Glutamatergic neuron (in vitro differentiated cells): ENCODE results near the gene RGS6. TPM values are rescaled to one million over a fixed set of nuclear protein-coding genes. Genes with fewer than 3 reads are reported as not detected.

Source experiments
- DNase-seq: peaks from one replicate; pipeline ENCODE4 v3.0.0; 2022
- H3K27ac Mint-ChIP-seq: one replicate; pipeline ENCODE4 v1.8.0; 2020; ENCODE audit warnings: mild to moderate bottlenecking, mixed read lengths, inconsistent platforms; ENCODE audit not compliant: unreplicated experiment
- H3K27me3 Mint-ChIP-seq: one replicate; pipeline ENCODE4 v1.8.0; 2020; ENCODE audit warnings: mild to moderate bottlenecking, moderate library complexity, mixed read lengths, inconsistent platforms; ENCODE audit not compliant: unreplicated experiment
- H3K36me3 Mint-ChIP-seq: one replicate; pipeline ENCODE4 v1.8.0; 2020; ENCODE audit warnings: mild to moderate bottlenecking, mixed read lengths, inconsistent platforms; ENCODE audit not compliant: unreplicated experiment
- H3K4me1 Mint-ChIP-seq: one replicate; pipeline ENCODE4 v1.8.0; 2020; ENCODE audit warnings: mild to moderate bottlenecking, low read depth, mixed read lengths, inconsistent platforms; ENCODE audit not compliant: unreplicated experiment
- H3K4me3 Mint-ChIP-seq: one replicate; pipeline ENCODE4 v1.8.0; 2020; ENCODE audit warnings: mild to moderate bottlenecking, mixed read lengths, inconsistent platforms; ENCODE audit not compliant: unreplicated experiment
- H3K9me3 Mint-ChIP-seq: one replicate; pipeline ENCODE4 v1.8.0; 2020; ENCODE audit warnings: mild to moderate bottlenecking, moderate library complexity, mixed read lengths, inconsistent platforms; ENCODE audit not compliant: unreplicated experiment
- CTCF ChIP-seq: fragments of 200-600 bp; sonication (generic); IDR thresholded peaks from one replicate; pipeline ENCODE4 v1.5.0; 2021; ENCODE audit not compliant: partially characterized antibody, unreplicated experiment
- total RNA-seq: library from RNA; stranded (reverse); fragmentation: NEBNext Ultra II Directional; extraction: Animal tissue kit (Norgen Biotek cat#: 25700); gene quantifications from one replicate; pipeline ENCODE4 v1.2.1, GENCODE V29; 2021; ENCODE audit not compliant: unreplicated experiment

Gene RGS6
- total RNA-seq, 1 donor from 2014 or later = 1.2 TPM

- H3K9me3 Mint-ChIP-seq = peaks cover 2% of the 10 kb centered on the region
- TF ChIP-seq CTCF = no peak
- no peak overlapping the region for H3K4me3 Mint-ChIP-seq
- H3K27ac Mint-ChIP-seq = no peak overlapping the region
- DNase-seq = no peak
- peaks cover 16% of the 10 kb centered on the region for H3K4me1 Mint-ChIP-seq
- H3K27me3 Mint-ChIP-seq = peaks cover 6% of the 10 kb centered on the region
- H3K36me3 Mint-ChIP-seq = peaks cover 10% of the 10 kb centered on the region
Measured at GRCh38 chr14:72603639-72604038, 671.4 kb downstream of the RGS6 start.

GRCh38 chr14:72604133-72604532 is 671.9 kb downstream of the RGS6 start:
- peaks cover 17% of the 10 kb centered on the region for H3K4me1 Mint-ChIP-seq
- H3K27me3 Mint-ChIP-seq = peaks cover 6% of the 10 kb centered on the region
- no peak overlapping the region for H3K4me3 Mint-ChIP-seq
- peaks cover 2% of the 10 kb centered on the region for H3K9me3 Mint-ChIP-seq
- H3K27ac Mint-ChIP-seq = no peak overlapping the region
- TF ChIP-seq CTCF = no peak
- no peak for DNase-seq
- H3K36me3 Mint-ChIP-seq = peaks cover 10% of the 10 kb centered on the region

GRCh38 chr14:72605096-72605920 is 673.1 kb downstream of the RGS6 start:
- no peak for DNase-seq
- H3K4me1 Mint-ChIP-seq = peaks cover 16% of the 10 kb centered on the region
- H3K36me3 Mint-ChIP-seq = peaks cover 10% of the 10 kb centered on the region
- no peak overlapping the region for H3K4me3 Mint-ChIP-seq
- peaks cover 6% of the 10 kb centered on the region for H3K27me3 Mint-ChIP-seq
- TF ChIP-seq CTCF = no peak
- H3K27ac Mint-ChIP-seq = no peak overlapping the region
- peaks cover 2% of the 10 kb centered on the region for H3K9me3 Mint-ChIP-seq

GRCh38 chr14:72605921-72606220 is 673.6 kb downstream of the RGS6 start:
- peaks cover 2% of the 10 kb centered on the region for H3K9me3 Mint-ChIP-seq
- peaks cover 10% of the 10 kb centered on the region for H3K36me3 Mint-ChIP-seq
- H3K27ac Mint-ChIP-seq = no peak overlapping the region
- no peak for DNase-seq
- no peak for TF ChIP-seq CTCF
- peaks cover 12% of the 10 kb centered on the region for H3K4me1 Mint-ChIP-seq
- no peak overlapping the region for H3K4me3 Mint-ChIP-seq
- peaks cover 4% of the 10 kb centered on the region for H3K27me3 Mint-ChIP-seq

- Mint-ChIP-seq H3K4me1 (peaks cover 15% of the 10 kb centered on the region), H3K4me3 (no peak overlapping the region), H3K27ac (peak overlapping the region; percentile 26), H3K27me3 (peaks cover 4% of the 10 kb centered on the region), H3K36me3 (peaks cover 10% of the 10 kb centered on the region), H3K9me3 (peaks cover 4% of the 10 kb centered on the region)
- DNase-seq = no peak
- no peak for TF ChIP-seq CTCF
Measured at GRCh38 chr14:72606879-72607278, 674.6 kb downstream of the RGS6 start.
